Measurements from ENCODE around the gene MRPL11. TPM values are rescaled to one million over a fixed set of nuclear protein-coding genes. Genes with fewer than 3 reads are reported as not detected.

Gene MRPL11
- total and polyA plus RNA-seq, 2 of the 13 experiments (the other 11 are each of a cell fraction or from before 2014, with no cell fraction given), result 72.9 to 176 TPM

DNA sequence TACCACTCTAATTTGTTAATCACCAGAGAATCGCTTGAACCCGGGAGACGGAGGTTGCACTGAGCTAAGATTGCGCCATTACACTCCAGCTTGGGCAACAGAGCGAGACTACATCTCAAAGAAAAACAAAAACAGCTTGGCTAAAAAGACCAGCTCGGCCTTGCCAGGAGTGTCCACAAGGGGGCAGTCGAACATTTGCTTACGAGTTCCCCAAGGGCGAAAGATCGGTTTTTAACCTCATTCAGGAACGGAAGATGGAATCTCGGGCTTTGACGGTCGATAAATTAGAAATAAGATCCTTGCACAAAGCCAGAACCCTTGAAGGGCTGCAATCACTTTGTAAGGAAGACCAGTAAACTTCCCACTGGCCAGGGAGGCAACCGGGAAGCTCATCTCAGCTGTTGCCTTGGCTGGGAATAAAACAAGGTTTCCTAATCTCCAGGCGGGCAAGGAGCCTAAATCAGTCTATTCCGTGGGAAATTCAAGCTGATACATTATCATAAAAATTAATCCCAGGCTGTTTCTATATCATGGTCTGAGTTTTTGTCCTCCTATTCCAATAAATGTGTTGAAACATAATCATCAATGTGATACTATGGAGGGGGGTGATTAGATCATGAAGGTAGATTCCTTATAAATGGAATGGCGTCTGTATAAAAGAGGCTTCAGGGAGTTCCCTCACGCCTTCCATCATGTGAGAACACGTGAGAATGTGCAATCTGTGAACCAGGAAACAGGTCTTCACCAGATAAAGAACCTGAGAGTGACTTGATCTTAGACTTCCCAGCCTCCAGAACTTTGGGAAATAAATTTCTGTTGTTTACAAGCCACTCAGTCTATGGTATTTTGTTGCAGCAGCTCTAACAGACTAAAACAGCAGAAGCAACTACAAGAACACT is 52.2 kb downstream of the MRPL11 start:
- H3K4me1 ChIP-seq (ENCODE audit: insufficient read depth, low read length), result peaks cover 20% of the 10 kb centered on the region
- H4K20me1 ChIP-seq (ENCODE audit: insufficient read depth, low read length), result no peaks in the 10 kb centered on the region
- WGBS (ENCODE audit: low lambda C conversion rate), result 4% methylated on average over 20 of the region's 20 CpGs
- H3K9ac ChIP-seq (ENCODE audit: insufficient read depth, low read depth, low read length), result peak overlapping the region; percentile 34; the same call in 1 of the 2 replicates
- intact Hi-C loops (cut with micrococcal nuclease; ENCODE audit: unreplicated experiment), result loop anchor here (10.0 kb wide), 1 partner anchor 72 kb away; the partner anchor contains the start of gene CD248
- ATAC-seq, result peak; percentile 66
- ChIA-PET CTCF (ENCODE audit: low intra/inter-chr PET ratio, low total read pairs) (interaction anchor here (1.0 to 1.5 kb wide), 5 partner anchors 22 to 164 kb away, joined by 3 to 6 read pairs (median 4); no protein-coding TSS in a partner anchor), POLR2A (interaction anchor here (0.7 to 1.9 kb wide), 3 partner anchors 35 to 74 kb away, joined by 3 to 7 read pairs (median 4); partner anchors contain the start of gene MRPL11)
- DNase-seq (ENCODE audit: low spot score), result peak; percentile 66
- no peaks in the 10 kb centered on the region for H3K9me3 ChIP-seq (ENCODE audit: low read length)
- no peaks in the 10 kb centered on the region for H3K36me3 ChIP-seq (replicated peaks in 1 of 2; ENCODE audit: control insufficient read depth in 1 of 2, insufficient read depth in 2 of 2, low read length in 2 of 2)
- H3K27ac ChIP-seq (ENCODE audit: extremely low read length, insufficient read depth, low read length), result no peak overlapping the region
- peak overlapping the region in 2 of 3 experiments; percentile 41 to 65; a peak in 4 of 6 replicates for H3K4me3 ChIP-seq (replicated peaks in 1 of 3; ENCODE audit: insufficient read depth in 1 of 3, low read depth in 2 of 3, low read length in 3 of 3)
- H2AFZ ChIP-seq (ENCODE audit: low read length), result peak overlapping the region; percentile 87
- peak overlapping the region; percentile 87 for H3K4me2 ChIP-seq (ENCODE audit: low read depth, low read length)
- no peaks in the 10 kb centered on the region for H3K79me2 ChIP-seq (ENCODE audit: insufficient read depth, low read length)
- H3K27me3 ChIP-seq (ENCODE audit: control insufficient read depth in 1 of 2, insufficient read depth in 2 of 2, low read length in 2 of 2), result peaks cover 0 to 5% of the 10 kb centered on the region in 2 experiments; a peak in 1 of 5 replicates
- in situ Hi-C loops (cut with HindIII; ENCODE audit: extremely low pct_ligation_motif_present, low pct_unique_long_range_greater_than_20kb), result no loop called here
- no TSS peak for BruUV-seq (replicated peaks)
- FAIRE-seq, result peak; percentile 91
- TF ChIP-seq GABPA (IDR thresholded peaks at IDR 0.05; ENCODE audit: low read depth, low read length), result no peak
- no peak for TF ChIP-seq GABPA (CRISPR knock-in tag; IDR thresholded peaks at IDR 0.05; ENCODE audit: low read depth)
- TF ChIP-seq ZNF3 (CRISPR knock-in tag; IDR thresholded peaks at IDR 0.05), result no peak
- peak; percentile 54; the same call in 1 of the 2 replicates for TF ChIP-seq KDM2A (CRISPR knock-in tag; IDR thresholded peaks at IDR 0.05; ENCODE audit: borderline replicate concordance, low read depth)
- TF ChIP-seq, protein P1, sequence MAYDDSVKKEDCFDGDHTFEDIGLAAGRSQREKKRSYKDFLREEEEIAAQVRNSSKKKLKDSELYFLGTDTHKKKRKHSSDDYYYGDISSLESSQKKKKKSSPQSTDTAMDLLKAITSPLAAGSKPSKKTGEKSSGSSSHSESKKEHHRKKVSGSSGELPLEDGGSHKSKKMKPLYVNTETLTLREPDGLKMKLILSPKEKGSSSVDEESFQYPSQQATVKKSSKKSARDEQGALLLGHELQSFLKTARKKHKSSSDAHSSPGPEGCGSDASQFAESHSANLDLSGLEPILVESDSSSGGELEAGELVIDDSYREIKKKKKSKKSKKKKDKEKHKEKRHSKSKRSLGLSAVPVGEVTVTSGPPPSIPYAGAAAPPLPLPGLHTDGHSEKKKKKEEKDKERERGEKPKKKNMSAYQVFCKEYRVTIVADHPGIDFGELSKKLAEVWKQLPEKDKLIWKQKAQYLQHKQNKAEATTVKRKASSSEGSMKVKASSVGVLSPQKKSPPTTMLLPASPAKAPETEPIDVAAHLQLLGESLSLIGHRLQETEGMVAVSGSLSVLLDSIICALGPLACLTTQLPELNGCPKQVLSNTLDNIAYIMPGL (CRISPR knock-in tag; IDR thresholded peaks at IDR 0.05; ENCODE audit: borderline replicate concordance in 1 of 2, low read depth in 1 of 2), result peak; percentile 22 to 54; a peak in 1 of 4 replicates
- TF ChIP-seq AKAP8 (CRISPR knock-in tag; IDR thresholded peaks at IDR 0.05), result no peak
- TF ChIP-seq ZNF792 (CRISPR knock-in tag; IDR thresholded peaks at IDR 0.05), result 0 out of 2 replicates have a peak, but pooled peaks have one; percentile 30
- TF ChIP-seq RARG (CRISPR knock-in tag; IDR thresholded peaks at IDR 0.05; ENCODE audit: low read depth), result no peak
- TF ChIP-seq SP140L (CRISPR knock-in tag; IDR thresholded peaks at IDR 0.05; ENCODE audit: borderline replicate concordance), result 0 out of 2 replicates have a peak, but pooled peaks have one; percentile 53
- no peak for TF ChIP-seq ZNF83 (CRISPR knock-in tag; IDR thresholded peaks at IDR 0.05; ENCODE audit: borderline replicate concordance)
- no peak for TF ChIP-seq ZNF816 (CRISPR knock-in tag; IDR thresholded peaks at IDR 0.05; ENCODE audit: borderline replicate concordance)
- TF ChIP-seq, protein P2, sequence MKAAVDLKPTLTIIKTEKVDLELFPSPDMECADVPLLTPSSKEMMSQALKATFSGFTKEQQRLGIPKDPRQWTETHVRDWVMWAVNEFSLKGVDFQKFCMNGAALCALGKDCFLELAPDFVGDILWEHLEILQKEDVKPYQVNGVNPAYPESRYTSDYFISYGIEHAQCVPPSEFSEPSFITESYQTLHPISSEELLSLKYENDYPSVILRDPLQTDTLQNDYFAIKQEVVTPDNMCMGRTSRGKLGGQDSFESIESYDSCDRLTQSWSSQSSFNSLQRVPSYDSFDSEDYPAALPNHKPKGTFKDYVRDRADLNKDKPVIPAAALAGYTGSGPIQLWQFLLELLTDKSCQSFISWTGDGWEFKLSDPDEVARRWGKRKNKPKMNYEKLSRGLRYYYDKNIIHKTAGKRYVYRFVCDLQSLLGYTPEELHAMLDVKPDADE (CRISPR knock-in tag; IDR thresholded peaks at IDR 0.05), result no peak
- 0 out of 2 replicates have a peak, but pooled peaks have one; percentile 34 for TF ChIP-seq ERF (CRISPR knock-in tag; IDR thresholded peaks at IDR 0.05)
- TF ChIP-seq STAG1 (CRISPR knock-in tag; IDR thresholded peaks at IDR 0.05), result peak; percentile 59
- TF ChIP-seq SALL1 (CRISPR knock-in tag; IDR thresholded peaks at IDR 0.05), result no peak
- no peak for TF ChIP-seq ZNF879 (CRISPR knock-in tag; IDR thresholded peaks at IDR 0.05)
- TF ChIP-seq ZFX (CRISPR knock-in tag; IDR thresholded peaks at IDR 0.05; ENCODE audit: low read depth), result no peak
- TF ChIP-seq ZNF549 (CRISPR knock-in tag; IDR thresholded peaks at IDR 0.05), result no peak
- TF ChIP-seq, protein P3, sequence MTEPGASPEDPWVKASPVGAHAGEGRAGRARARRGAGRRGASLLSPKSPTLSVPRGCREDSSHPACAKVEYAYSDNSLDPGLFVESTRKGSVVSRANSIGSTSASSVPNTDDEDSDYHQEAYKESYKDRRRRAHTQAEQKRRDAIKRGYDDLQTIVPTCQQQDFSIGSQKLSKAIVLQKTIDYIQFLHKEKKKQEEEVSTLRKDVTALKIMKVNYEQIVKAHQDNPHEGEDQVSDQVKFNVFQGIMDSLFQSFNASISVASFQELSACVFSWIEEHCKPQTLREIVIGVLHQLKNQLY (CRISPR knock-in tag; IDR thresholded peaks at IDR 0.05), result no peak
- peak; percentile 26; the same call in 1 of the 2 replicates for TF ChIP-seq ELF1 (CRISPR knock-in tag; IDR thresholded peaks at IDR 0.05)
- TF ChIP-seq CEBPG (CRISPR knock-in tag; IDR thresholded peaks at IDR 0.05), result peak; percentile 60; the same call in 1 of the 2 replicates
- TF ChIP-seq PHF8 (CRISPR knock-in tag; IDR thresholded peaks at IDR 0.05), result no peak

All from HepG2 (cell line).